Activated naive CD4-positive, alpha-beta T cell (primary cell): ENCODE measurements around the gene COL8A2.

ENCODE experiments used
- DNase-seq, 4 experiments: peaks; one replicate each; lab custom pipeline; 2025; lab: John Stamatoyannopoulos, UW

The COL8A2 gene

DNA sequence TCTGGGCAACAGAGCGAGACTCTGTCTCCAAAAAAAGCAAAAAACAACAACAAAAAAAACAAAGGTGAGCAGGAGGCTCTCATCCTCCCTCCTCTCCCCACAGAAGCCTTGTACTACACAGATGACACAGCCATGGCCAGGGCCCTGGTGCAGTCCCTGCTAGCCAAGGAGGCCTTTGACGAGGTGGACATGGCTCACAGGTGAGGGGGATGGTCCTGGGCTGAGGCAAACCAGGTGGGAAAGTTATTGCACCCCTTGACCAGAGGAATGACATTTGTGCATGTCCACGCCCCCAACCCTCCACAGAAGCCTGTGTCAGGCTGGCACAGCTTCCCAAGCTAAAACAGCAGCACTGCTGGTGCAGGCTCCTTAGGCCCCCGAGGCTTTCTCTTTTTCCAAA lies 33.9 kb downstream of the COL8A2 start:
- no peak for DNase-seq

DNA sequence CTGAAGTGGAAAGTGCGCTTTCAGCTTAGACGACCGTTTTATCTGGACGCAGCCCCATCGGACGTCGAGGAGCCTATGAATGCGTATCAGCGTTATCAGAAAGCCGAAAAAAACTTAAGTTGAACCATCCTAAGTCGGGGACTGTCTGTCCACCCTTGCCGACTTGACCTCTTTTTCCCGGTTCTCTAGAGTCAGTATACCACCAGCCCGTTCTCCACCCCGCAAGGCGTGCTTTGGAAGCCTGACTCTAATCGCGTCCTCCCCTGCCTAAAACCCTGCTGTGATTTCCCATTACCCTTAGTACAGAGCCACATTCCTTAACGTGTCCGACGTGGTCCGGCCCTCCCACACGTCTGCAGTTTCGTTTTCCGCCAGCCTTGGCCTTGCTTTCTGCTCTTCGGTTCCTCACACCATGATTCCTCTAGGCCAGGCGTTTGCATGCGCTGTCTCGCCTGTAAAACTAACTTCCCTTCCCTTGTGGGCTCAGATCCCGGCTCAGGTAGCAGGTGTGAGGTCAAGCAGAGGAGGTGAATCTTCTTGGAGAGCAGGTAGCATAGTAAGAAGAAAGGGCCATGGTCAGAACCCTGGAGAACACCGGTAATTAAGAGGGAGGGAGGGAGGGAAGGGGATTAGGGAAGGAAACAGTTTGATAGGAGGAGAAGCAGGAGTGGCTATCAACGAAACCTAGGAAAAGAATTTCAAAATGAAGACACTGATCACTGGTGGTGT lies 35.5 kb downstream of the COL8A2 start:
- DNase-seq, result no peak

GRCh38 chr1:36088577-36089392 lies 36.2 kb downstream of the COL8A2 start, which contains the start of gene ADPRS:
TSS of gene ADPRS (plus strand) at chr1:36088892. CDS start at chr1:36088905, 13 bp downstream.
- peak; percentile 67 to 88 (median 84) for DNase-seq

DNA sequence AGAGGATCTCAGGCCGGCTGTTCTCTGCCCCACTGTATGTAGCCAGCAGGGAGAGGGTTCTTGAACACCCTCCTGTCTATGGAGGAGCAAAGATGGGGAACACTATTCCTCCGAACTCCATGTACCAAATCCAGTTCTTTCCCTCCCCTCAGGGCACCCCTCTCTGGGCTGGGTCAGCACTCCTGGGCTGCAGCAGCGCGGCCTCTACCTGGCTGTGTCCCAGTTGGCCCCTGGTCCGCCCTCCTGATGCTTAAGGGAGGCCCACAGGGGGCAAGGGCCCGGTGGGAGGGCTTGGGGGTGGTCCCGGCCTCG lies 36.8 kb downstream of the COL8A2 start:
- DNase-seq, result no peak

- no peak for DNase-seq
Observed at GRCh38 chr1:36087233-36088123, 37.5 kb downstream of the COL8A2 start.

- no peak for DNase-seq
Observed at GRCh38 chr1:36086529-36087232, 38.3 kb downstream of the COL8A2 start.

DNA sequence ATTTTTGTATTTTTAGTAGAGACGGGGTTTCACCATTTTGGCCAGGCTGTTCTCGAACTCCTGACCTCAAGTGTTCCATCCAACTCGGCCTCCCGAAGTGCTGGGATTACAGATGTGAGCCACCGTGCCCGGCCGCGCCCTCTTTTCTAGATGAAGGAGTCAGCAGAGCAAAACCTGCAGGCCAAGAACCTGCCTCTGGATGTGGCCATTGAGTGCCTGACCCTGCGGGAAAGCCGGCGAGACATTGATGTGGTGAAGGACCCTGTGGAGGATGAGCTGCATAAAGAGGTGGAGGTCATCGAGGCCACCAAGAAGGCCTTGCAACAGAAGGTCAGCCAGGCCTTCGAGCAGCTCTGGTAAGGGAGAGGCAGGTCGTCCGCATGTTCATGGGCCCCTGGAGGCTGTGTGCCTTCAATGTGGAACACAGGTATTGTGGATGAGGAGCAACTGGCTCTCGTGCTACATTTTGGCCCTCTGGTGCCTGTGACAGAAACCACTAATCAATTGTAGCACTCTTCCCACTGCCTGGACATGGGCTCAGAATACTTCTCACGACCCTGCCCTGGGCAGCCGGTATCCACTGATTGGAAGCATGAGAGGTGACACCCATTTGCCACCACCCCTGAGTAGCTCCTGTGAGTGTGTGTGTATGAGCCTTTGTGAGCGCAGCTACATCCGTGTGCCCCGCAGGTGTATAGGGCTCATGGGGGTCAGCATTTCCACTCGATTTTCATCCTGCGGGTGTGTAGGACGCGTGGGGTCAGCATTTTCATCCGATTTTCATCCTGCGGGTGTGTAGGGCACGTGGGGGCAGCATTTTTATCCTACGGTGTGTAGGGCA lies 39.1 kb downstream of the COL8A2 start:
- no peak for DNase-seq

- no peak for DNase-seq
Observed at GRCh38 chr1:36085126-36085525, 39.9 kb downstream of the COL8A2 start.

- no peak for DNase-seq
Observed at GRCh38 chr1:36084497-36085115, 40.4 kb downstream of the COL8A2 start.

GRCh38 chr1:36083635-36084496 lies 41.2 kb downstream of the COL8A2 start, which contains the start of gene TEKT2:
TSS of gene TEKT2 (plus strand) at chr1:36084094. CDS start at chr1:36084922, 828 bp downstream.
- DNase-seq, result no peak

DNA sequence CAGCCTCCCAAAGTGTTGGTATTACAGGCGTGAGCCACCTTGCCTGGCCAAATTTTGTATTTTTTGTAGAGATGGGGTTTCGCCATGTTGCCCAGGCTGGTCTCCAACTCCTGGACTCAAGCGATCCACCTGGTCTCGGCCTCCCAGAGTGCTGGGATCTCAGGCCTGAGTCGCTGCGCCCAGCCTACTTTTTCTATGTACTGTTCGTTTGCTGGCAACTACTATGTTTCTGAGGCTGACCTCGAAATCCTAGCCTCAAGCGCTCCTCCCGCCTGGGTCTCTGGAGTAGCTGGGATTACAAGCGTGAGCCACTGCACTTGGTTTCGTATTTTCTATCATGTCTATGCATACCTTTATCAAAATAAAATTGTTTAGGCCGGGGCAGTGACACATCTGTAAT lies 41.8 kb downstream of the COL8A2 start:
- DNase-seq, result no peak

DNA sequence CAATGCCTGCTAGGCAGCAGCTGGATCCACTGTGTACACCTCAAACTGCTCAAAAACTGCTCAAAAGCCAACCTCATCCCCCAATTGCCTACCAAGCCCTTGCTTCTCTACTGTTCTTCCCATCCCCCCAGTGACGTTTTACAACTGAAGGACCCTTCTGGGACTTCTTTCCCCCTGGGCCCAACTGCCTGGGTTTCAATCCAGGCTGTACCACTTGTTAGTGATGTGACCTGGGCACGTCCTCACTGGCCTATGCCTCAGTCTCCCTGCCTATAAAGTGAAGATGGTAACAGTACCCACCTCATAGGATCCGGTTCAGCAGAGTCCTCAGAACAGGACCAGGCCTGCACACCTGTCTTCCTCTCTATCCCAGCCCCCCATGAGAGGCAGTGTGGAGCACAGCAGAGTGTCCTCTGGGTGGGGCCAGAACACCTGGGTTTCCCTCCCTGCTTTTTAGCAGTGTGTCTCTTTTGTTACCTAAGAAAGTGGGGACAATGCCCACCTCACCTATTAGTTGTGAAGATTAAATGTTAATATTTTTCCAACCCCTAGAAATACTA lies 43.0 kb downstream of the COL8A2 start:
- DNase-seq, result no peak

DNA sequence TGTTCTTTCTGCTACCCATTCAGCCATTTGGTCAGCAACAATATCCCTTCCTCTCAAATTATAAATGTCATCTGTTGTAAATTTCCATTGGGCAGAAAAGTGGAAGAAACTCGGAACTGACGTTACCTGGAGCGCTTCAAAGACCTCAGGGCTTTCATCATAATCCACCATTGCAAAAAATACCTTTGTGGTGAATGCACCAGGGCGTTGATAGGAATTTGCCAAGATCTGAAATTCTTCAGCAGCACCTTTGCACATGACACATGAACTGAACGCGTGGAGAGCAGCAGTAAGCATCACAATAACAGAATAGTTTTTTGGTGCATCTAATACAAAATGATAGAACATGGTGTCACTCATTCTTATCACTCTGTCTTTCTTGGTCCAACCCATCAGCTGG lies 44.2 kb downstream of the COL8A2 start:
- DNase-seq, result no peak

- no peak for DNase-seq
Observed at GRCh38 chr1:36080236-36080635, 44.8 kb downstream of the COL8A2 start.

DNA sequence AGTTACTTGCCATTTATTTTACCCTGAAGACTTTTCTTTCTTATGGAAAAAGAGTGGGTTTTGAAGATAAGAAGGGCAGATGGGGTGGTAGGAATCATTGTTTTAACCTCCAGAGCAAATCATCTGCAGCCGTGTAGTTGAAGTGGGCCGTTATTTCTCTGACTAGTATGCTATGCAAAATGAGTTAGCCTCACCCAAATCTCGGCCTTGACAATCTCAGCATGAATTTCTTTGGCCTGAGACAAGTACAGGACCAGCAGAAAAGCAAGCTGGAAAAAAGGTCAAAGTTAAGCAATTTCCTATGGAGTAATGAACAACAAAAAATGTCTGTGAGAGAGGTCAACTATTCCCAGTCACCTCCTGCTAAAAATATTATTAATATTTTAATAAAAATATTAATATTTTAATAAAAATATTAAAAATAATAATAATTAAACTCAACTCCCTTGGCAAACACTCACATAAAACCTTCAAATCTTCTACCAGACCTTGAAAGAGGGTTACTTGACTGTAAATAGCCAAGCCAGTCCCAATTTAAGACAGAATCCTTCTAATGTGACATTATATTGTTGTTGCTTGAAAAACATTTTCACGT lies 47.9 kb downstream of the COL8A2 start:
- no peak for DNase-seq

DNA sequence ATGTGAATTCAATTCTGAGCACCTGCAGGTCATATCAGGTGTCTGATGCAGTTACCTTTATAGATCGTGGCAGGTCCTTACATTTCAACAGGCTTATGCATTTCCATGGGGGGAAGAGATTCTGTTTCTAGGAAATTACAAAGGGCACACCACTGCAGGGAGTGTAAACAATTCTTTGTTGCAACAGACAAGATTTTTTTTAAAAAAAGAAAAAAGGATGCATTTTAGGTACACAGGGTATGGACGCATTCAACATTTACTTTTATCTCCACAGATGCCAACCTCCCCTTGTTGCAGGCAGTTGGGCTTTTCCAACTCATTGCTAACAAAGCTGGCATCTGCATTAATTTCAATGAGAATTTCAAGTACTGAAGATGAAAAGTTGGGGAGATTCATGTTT lies 54.7 kb downstream of the COL8A2 start:
- DNase-seq, result no peak

DNA sequence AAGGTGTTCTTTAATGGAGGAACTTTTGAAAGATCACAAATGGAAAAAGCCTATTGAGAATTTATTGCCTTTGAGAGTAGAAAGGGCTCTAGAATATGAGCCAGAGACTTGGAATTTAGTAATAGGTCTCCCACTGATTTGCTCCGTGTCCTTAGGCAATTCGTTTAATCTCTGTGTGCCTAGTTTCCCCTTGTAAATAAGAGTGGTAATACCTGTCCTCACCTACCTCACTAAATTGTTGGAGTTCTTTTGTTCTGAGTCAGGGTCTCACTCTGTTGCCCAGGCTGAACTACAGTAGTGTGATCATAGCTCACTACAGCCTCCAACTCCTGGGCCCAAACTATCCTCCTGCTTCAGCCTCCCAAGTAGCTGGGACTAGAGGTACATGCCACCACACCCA lies 56.2 kb downstream of the COL8A2 start:
- DNase-seq, result no peak

DNA sequence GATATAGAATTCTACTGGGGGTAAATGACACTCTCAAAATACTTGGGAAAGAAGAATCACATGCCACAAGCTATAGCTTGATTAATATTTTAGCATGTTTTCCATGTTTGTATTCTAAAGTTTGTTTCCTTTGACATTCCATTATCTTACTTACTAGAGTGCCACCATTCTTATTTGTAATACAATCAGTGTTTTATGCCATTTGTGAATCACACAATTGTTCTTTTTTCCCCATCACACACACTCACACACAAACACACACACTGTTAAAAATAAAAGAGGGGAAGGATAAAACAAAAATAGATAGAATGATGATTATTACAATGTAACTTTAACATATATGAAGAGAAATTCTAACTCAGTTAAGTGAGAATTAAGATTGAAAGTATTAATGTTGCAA lies 57.2 kb downstream of the COL8A2 start:
- DNase-seq, result no peak

GRCh38 chr1:36062315-36062714 lies 62.7 kb downstream of the COL8A2 start:
- no peak for DNase-seq
